Natural killer cell (primary cell): ENCODE data around the gene FLT1. TPM values are rescaled to one million over a fixed set of nuclear protein-coding genes. Genes with fewer than 3 reads are reported as not detected.

Experiments
- ATAC-seq, 3 donors: fragments of 150-1000 bp in 2 of 3; fragments of 200-7000 bp in 1 of 3; cut with Tn5 transposase; 1 replicate in 1 of 3; 2 replicates in 2 of 3; pipeline ENCODE4 v1.10.0; 2021; ENCODE audit warnings: mild to moderate bottlenecking in 2 of 3, moderate library complexity in 2 of 3
- DNase-seq, 2 donors: peaks; one replicate each; pipeline versions ENCODE4 v3.0.0 to v3.0.0-alpha.2; 2013 to 2021; ENCODE audit warnings: mixed read lengths in 1 of 2
- H3K27ac ChIP-seq: one replicate; pipeline ENCODE4 v1.5.1; 2013; ENCODE audit warnings: mild to moderate bottlenecking, low read length
- H3K27me3 ChIP-seq: one replicate; pipeline ENCODE4 v1.6.1; 2013; ENCODE audit warnings: low read length; ENCODE audit not compliant: control insufficient read depth, insufficient read depth
- H3K36me3 ChIP-seq: one replicate; pipeline ENCODE4 v1.6.1; 2013; ENCODE audit warnings: low read length; ENCODE audit not compliant: control insufficient read depth, insufficient read depth
- H3K4me1 ChIP-seq: one replicate; pipeline ENCODE4 v1.6.1; 2013; ENCODE audit warnings: low read length; ENCODE audit not compliant: control insufficient read depth, insufficient read depth
- H3K4me3 ChIP-seq: one replicate; pipeline ENCODE4 v1.5.1; 2013; ENCODE audit warnings: low read length
- H3K9me3 ChIP-seq: one replicate; pipeline ENCODE4 v1.6.1; 2013; ENCODE audit warnings: low read length; ENCODE audit not compliant: control insufficient read depth, insufficient read depth
- H3K27ac Mint-ChIP-seq, 2 donors: one replicate each; pipeline ENCODE4 v1.8.0; 2022; ENCODE audit warnings: mild to moderate bottlenecking in 2 of 2, mixed read lengths in 2 of 2, moderate library complexity in 1 of 2
- H3K27me3 Mint-ChIP-seq, 2 donors: one replicate each; pipeline ENCODE4 v1.8.0; 2022; ENCODE audit warnings: low read depth in 2 of 2, mixed read lengths in 2 of 2
- H3K36me3 Mint-ChIP-seq: one replicate; pipeline ENCODE4 v1.8.0; 2022; ENCODE audit warnings: mixed read lengths
- H3K4me1 Mint-ChIP-seq, 2 donors: one replicate each; pipeline ENCODE4 v1.8.0; 2022; ENCODE audit warnings: mixed read lengths in 2 of 2
- H3K4me3 Mint-ChIP-seq: one replicate; pipeline ENCODE4 v1.8.0; 2022; ENCODE audit warnings: mild to moderate bottlenecking, moderate library complexity, mixed read lengths
- H3K9me3 Mint-ChIP-seq, 2 donors: one replicate each; pipeline ENCODE4 v1.8.0; 2022; ENCODE audit warnings: mixed read lengths in 2 of 2
- WGBS: methylation state at CpG from one replicate; pipeline ENCODE4 v1.1.7; 2013; ENCODE audit warnings: missing lambda C conversion rate; ENCODE audit not compliant: insufficient coverage; 5-methylcytosine and 5-hydroxymethylcytosine counted together
- intact Hi-C: fragments of 100-400 bp; cut with micrococcal nuclease; formaldehyde crosslinking; loops from one replicate; pipeline ENCODE4 v1.14.2; 2022
- total RNA-seq, 4 donors: library from RNA; stranded (reverse); fragments of 120-200 nt in 1 of 4; gene quantifications; one replicate each; pipeline versions ENCODE4 v1.2.3 to v1.2.4, GENCODE V29; 2013 to 2022
- TF ChIP-seq, protein P1 (sequence below): fragments of 200-600 bp; IDR thresholded peaks from one replicate; pipeline ENCODE4 v1.8.0; 2022; ENCODE audit warnings: antibody characterized with exemption

The FLT1 gene
- total RNA-seq, 3 donors from 2014 or later (not counting 1 experiment from before 2014, with no cell fraction given): 0.05 to 0.43 (median 0.07) TPM

DNA sequence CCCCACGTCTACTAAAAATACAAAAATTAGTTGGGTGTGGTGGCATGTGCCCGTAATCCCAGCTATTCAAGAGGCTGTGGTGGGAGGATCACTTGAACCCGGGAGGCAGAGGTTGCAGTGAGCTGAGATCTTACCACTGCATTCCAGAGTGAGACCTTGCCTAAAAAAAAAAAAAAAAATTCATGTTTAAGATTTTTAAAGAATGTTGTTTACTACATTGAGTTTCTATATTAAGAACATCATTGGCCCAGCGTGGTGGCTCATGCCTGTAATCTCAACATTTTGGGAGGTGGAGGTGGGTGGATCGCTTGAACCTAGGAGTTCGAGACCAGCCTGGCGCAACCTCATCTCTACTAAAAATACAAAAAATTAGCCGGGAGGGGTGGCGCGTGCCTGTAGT lies 31.9 kb upstream of the FLT1 start:
- ATAC-seq (no peak), DNase-seq (no peak)
- H3K27me3 ChIP-seq: peaks cover 18% of the 10 kb centered on the region
- peaks cover 30% of the 10 kb centered on the region for H3K4me1 ChIP-seq
- no peaks in the 10 kb centered on the region for H3K9me3 ChIP-seq
- WGBS: 63% methylated on average over 6 of the region's 10 CpGs
- intact Hi-C loops: no loop called here
- TF ChIP-seq, protein P1, sequence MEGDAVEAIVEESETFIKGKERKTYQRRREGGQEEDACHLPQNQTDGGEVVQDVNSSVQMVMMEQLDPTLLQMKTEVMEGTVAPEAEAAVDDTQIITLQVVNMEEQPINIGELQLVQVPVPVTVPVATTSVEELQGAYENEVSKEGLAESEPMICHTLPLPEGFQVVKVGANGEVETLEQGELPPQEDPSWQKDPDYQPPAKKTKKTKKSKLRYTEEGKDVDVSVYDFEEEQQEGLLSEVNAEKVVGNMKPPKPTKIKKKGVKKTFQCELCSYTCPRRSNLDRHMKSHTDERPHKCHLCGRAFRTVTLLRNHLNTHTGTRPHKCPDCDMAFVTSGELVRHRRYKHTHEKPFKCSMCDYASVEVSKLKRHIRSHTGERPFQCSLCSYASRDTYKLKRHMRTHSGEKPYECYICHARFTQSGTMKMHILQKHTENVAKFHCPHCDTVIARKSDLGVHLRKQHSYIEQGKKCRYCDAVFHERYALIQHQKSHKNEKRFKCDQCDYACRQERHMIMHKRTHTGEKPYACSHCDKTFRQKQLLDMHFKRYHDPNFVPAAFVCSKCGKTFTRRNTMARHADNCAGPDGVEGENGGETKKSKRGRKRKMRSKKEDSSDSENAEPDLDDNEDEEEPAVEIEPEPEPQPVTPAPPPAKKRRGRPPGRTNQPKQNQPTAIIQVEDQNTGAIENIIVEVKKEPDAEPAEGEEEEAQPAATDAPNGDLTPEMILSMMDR: no peak
- Mint-ChIP-seq H3K9me3 (no peaks in the 10 kb centered on the region), H3K27ac (no peak overlapping the region), H3K27me3 (peaks cover 20 to 25% of the 10 kb centered on the region in 2 donors), H3K36me3 (no peaks in the 10 kb centered on the region), H3K4me3 (no peak overlapping the region), H3K4me1 (peaks cover 0 to 6% of the 10 kb centered on the region in 2 donors)
- no peak overlapping the region for H3K27ac ChIP-seq
- no peak overlapping the region for H3K4me3 ChIP-seq
- H3K36me3 ChIP-seq: no peaks in the 10 kb centered on the region

DNA sequence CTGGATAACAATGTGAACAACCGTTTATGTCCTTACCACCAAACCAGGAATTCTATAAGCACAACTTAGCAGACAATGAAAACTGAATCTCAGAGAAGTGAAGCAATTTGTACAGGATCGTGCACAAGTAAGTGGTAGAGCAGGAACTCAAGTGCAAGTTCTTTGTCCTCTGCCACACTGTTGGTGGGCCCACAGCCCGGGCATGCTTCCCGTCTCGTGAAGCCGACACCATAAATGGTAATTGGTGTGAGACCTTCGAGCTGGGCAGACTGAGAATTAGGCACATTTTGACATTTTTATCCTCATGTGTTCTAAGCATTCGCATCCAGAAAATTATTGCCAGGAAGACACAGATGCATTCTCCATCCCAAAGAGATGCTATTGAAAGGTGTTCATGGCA lies 27.9 kb upstream of the FLT1 start:
- H3K9me3 Mint-ChIP-seq: no peaks in the 10 kb centered on the region
- H3K27me3 ChIP-seq: no peaks in the 10 kb centered on the region
- DNase-seq (no peak), ATAC-seq (no peak)
- no peaks in the 10 kb centered on the region for H3K36me3 ChIP-seq
- 96% methylated on average over 7 of the region's 8 CpGs for WGBS
- no peak overlapping the region for H3K27ac Mint-ChIP-seq
- H3K4me3 ChIP-seq: no peak overlapping the region
- no peaks in the 10 kb centered on the region for H3K36me3 Mint-ChIP-seq
- intact Hi-C loops: no loop called here
- TF ChIP-seq, protein P1: no peak
- H3K27ac ChIP-seq: no peak overlapping the region
- no peak overlapping the region for H3K4me3 Mint-ChIP-seq
- H3K27me3 Mint-ChIP-seq: peaks cover 17 to 22% of the 10 kb centered on the region in 2 donors
- no peaks in the 10 kb centered on the region for H3K9me3 ChIP-seq
- peaks cover 0 to 3% of the 10 kb centered on the region in 2 donors for H3K4me1 Mint-ChIP-seq
- peaks cover 16% of the 10 kb centered on the region for H3K4me1 ChIP-seq

DNA sequence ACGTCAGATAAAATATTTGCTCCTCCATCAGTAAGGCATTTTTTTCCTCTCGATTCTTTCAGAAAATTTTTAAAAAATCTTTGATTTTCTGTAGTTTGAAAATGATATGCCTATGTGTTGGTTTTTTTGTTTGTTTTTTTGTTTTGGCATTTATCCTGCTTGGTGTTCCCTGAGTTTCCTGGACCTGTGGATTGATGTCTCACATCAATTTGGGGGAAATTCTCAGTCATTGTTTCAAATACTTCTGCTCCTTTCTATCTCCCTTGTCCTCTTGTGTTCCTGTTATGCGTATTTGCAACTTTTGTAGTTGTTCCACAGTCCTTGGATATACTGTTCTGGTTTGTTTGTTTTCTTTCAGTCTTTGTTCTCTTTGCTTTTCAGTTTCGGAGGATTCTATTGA lies 18.8 kb upstream of the FLT1 start:
- no peak for DNase-seq
- peaks cover 22% of the 10 kb centered on the region in 2 donors for H3K27me3 Mint-ChIP-seq
- intact Hi-C loops: no loop called here
- 92% methylated on average over 4 of the region's 4 CpGs for WGBS
- no peak overlapping the region for H3K4me3 Mint-ChIP-seq
- H3K27ac Mint-ChIP-seq: no peak overlapping the region
- no peak overlapping the region for H3K4me3 ChIP-seq
- H3K4me1 Mint-ChIP-seq: no peaks in the 10 kb centered on the region
- no peak for ATAC-seq
- no peaks in the 10 kb centered on the region for H3K4me1 ChIP-seq
- no peaks in the 10 kb centered on the region for H3K36me3 ChIP-seq
- TF ChIP-seq, protein P1: no peak
- H3K9me3 Mint-ChIP-seq: no peaks in the 10 kb centered on the region
- H3K9me3 ChIP-seq: no peaks in the 10 kb centered on the region
- H3K27me3 ChIP-seq: no peaks in the 10 kb centered on the region
- no peak overlapping the region for H3K27ac ChIP-seq
- no peaks in the 10 kb centered on the region for H3K36me3 Mint-ChIP-seq

DNA sequence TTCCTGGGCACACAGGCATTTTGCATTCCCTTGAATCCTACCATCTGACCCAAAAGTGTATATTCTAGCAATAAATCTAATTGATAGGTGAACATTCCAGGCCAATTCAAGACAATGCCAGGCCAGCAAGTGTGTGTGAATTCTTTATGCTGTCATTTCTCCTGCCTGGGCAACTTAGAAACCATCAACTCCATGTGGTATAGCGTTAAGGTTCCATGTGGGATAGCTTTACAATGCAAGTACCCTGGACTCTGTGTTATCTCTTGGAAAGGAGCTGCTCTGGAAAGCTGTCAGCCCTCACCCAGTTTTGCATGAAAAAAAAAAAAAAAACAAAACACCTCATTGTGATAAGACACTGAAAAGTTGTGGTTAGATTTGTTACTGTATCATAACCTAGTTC lies 15.6 kb upstream of the FLT1 start:
- Mint-ChIP-seq H3K27ac (no peak overlapping the region), H3K9me3 (no peaks in the 10 kb centered on the region), H3K36me3 (no peaks in the 10 kb centered on the region), H3K4me3 (no peak overlapping the region), H3K27me3 (peaks cover 8 to 10% of the 10 kb centered on the region in 2 donors), H3K4me1 (no peaks in the 10 kb centered on the region)
- no peak for DNase-seq
- Histone ChIP-seq H3K4me3 (no peak overlapping the region), H3K27ac (no peak overlapping the region), H3K4me1 (no peaks in the 10 kb centered on the region), H3K9me3 (no peaks in the 10 kb centered on the region), H3K27me3 (no peaks in the 10 kb centered on the region), H3K36me3 (no peaks in the 10 kb centered on the region)
- intact Hi-C loops: no loop called here
- ATAC-seq: no peak
- 91% methylated on average over 1 of the region's 1 CpG for WGBS
- TF ChIP-seq, protein P1: no peak
